ACC112 (cell line): ENCODE measurements around the gene TRPM2.

Experiments used
- H2AFZ ChIP-seq: fragments of 200-600 bp; sonication (generic); one replicate; pipeline ENCODE4 v1.6.0; 2017; ENCODE audit warnings: antibody characterized with exemption, low read length; ENCODE audit not compliant: unreplicated experiment
- H3K27ac ChIP-seq: fragments of 200-600 bp; sonication (generic); 2 replicates; pipeline ENCODE4 v1.5.1; 2014; ENCODE audit warnings: low read depth, mild to moderate bottlenecking, antibody characterized with exemption, low read length, moderate library complexity
- H3K27me3 ChIP-seq: fragments of 200-600 bp; sonication (generic); 2 replicates; pipeline ENCODE4 v1.6.1; 2014; ENCODE audit warnings: mild to moderate bottlenecking, antibody characterized with exemption, low read length, moderate library complexity, mixed read lengths; ENCODE audit not compliant: insufficient read depth
- H3K36me3 ChIP-seq: fragments of 200-600 bp; sonication (generic); 2 replicates; pipeline ENCODE4 v1.6.1; 2016; ENCODE audit warnings: mild to moderate bottlenecking, antibody characterized with exemption, low read length, moderate library complexity, mixed read lengths; ENCODE audit not compliant: insufficient read depth
- H3K4me1 ChIP-seq: fragments of 200-600 bp; sonication (generic); one replicate; pipeline ENCODE4 v1.6.1; 2016; ENCODE audit warnings: low read length, mixed read lengths; ENCODE audit not compliant: insufficient read depth, unreplicated experiment, control insufficient read depth
- H3K4me3 ChIP-seq: fragments of 200-600 bp; sonication (generic); 2 replicates; pipeline ENCODE4 v1.5.1; 2014; ENCODE audit warnings: mild to moderate bottlenecking, low read depth, low read length
- H3K79me2 ChIP-seq: fragments of 200-600 bp; sonication (generic); one replicate; pipeline ENCODE4 v1.6.0; 2016; ENCODE audit warnings: low read length; ENCODE audit not compliant: control insufficient read depth, unreplicated experiment, insufficient read depth

TRPM2 gene

DNA sequence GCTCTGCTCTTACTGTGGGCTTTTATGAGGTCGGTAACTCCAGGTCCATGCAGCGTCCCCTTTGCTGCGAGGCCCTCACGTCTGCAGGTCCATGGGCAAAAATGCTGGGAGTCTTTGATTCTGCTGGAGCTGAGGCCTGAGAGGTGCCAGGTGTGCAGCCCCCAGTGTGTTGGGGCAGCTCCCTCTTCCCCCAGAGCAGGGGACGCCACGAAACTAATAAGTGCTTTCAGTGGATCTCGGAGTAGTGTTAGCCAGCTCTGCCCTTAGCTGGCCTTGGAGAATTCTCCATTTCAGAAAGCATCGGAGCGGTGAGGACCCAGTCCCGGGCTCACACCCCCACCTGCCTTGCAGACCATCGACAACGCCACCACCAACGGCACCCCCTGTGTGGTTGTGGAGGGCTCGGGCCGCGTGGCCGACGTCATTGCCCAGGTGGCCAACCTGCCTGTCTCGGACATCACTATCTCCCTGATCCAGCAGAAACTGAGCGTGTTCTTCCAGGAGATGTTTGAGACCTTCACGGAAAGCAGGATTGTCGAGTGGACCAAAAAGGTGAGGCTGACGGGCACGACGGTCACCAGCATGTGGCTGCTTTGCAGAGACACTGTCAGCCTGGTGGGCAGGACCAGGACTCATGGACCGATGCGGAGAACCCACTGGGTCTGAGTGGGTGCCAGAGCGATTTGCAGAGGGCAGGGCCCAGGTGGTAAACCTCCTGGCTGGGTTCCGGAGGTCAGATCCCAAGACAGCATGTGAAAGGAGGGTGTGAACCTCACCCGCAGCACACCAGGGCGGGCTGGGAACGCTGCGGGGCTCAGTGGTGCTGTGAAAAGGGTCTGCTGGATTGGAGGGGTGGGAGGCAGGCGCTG, 25.5 kb downstream of the TRPM2 start:
- no peaks in the 10 kb centered on the region for H3K4me1 ChIP-seq

DNA sequence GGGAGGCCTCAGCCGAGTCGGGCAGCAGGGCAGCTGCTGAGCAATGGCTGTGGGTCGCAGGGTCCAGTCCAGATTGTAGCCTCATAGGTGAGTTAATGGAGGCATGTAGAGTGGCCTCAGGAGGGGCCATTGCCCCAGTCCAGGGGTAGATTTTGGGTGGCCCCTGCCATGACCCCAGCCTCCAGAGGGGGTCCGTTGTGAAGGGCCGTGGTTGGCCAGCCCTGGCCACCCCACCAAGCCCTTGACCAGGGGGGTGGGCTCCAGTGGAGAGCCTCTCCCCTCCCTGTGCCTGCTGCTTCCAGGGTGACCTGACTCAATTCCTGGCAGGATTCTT, 26.1 kb downstream of the TRPM2 start:
- H3K4me3 ChIP-seq = no peak overlapping the region
- no peaks in the 10 kb centered on the region for H3K79me2 ChIP-seq
- no peaks in the 10 kb centered on the region for H3K4me1 ChIP-seq
- H3K27ac ChIP-seq = no peak overlapping the region
- H3K36me3 ChIP-seq = no peaks in the 10 kb centered on the region
- peaks cover 25% of the 10 kb centered on the region for H3K27me3 ChIP-seq
- no peak overlapping the region for H2AFZ ChIP-seq

More for the DNA sequence above, 25.5 kb downstream of the TRPM2 start:
- H3K4me3 ChIP-seq = no peak overlapping the region
- peaks cover 25% of the 10 kb centered on the region for H3K27me3 ChIP-seq
- H3K79me2 ChIP-seq = no peaks in the 10 kb centered on the region
- H3K36me3 ChIP-seq = no peaks in the 10 kb centered on the region
- H2AFZ ChIP-seq = no peak overlapping the region
- no peak overlapping the region for H3K27ac ChIP-seq

DNA sequence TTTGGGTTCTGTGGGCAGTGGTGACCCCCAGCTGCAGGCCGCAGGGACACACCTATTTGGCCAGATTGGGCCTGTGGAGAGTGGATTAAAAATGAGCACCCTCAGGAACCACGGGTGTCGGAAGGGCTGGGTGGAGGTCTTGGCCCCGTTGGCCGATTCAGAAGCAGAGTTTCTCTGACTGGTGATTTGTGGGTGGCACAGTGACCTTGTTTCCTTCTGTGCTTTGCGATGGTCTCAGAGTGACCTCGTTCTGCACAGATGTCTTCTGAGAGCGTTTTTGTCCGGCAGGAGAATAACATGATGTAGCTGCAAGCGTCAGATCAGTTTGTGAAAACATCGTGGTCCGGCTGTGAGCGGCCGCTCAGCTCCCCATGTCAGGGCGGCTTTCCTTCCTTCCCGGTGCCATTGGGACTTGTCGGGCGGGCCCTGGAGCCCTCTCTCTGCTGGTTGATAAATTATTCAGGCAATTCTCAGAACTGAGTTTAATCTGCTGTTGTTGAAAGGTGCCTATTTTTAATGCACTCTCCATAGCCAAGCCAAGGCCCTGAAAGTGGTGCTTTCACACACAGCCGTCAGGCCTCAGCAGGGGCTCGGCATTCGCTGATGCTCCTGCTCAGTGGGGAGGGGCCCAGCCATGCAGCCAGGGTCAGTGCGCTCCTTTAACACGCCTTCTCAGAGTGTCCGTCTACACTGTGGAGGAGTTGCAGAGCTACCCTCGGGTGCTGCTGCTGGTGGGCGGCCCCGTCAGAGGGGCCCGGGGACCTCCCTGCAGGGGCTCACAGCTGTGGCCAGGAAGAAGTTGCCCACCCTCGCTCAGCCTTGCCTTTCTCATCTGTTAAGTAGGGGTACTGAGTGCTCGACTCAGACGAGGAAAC, 26.8 kb downstream of the TRPM2 start:
- no peak overlapping the region for H2AFZ ChIP-seq
- no peak overlapping the region for H3K27ac ChIP-seq
- peaks cover 25% of the 10 kb centered on the region for H3K27me3 ChIP-seq
- no peak overlapping the region for H3K4me3 ChIP-seq
- H3K79me2 ChIP-seq = no peaks in the 10 kb centered on the region
- no peaks in the 10 kb centered on the region for H3K36me3 ChIP-seq
- no peaks in the 10 kb centered on the region for H3K4me1 ChIP-seq

DNA sequence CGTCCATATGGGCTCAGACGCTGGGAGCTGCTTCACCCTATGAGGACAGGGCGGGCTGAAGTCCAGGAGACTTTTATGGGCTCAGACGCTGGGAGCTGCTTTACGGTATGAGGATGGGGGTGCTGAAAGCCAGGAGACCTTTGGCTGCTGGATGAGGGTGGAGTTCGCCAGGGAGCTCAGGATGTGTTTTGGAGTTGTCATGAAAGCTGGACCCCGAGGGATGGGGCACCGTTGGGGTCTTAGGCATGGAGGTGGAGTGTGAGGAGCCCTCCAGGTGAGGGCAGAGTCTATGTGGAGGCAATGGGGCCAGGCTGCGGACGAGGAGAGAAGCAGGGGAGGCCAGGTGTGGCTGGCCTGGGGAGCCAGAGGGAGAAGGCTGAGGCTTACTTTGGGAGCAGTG, 27.5 kb downstream of the TRPM2 start:
- no peaks in the 10 kb centered on the region for H3K79me2 ChIP-seq
- H2AFZ ChIP-seq = no peak overlapping the region
- H3K36me3 ChIP-seq = no peaks in the 10 kb centered on the region
- peaks cover 25% of the 10 kb centered on the region for H3K27me3 ChIP-seq
- no peaks in the 10 kb centered on the region for H3K4me1 ChIP-seq
- no peak overlapping the region for H3K27ac ChIP-seq
- H3K4me3 ChIP-seq = no peak overlapping the region

DNA sequence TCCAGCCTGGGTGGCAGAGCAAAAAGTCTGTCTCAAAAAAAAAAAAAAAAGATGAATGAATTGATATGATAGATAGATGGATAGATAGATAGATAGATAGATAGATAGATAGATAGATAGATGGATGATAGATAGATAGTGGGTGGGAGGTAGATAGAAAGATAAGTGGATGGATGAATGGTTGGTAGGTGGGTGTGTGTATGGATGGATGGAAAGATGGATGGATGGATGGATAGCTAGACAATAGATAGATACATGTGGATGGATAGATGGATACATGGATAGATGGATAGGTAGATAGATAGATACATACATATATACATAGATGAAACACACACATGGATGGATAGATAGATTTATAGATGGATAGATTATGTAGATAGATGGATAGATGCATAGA, 28.5 kb downstream of the TRPM2 start:
- no peak overlapping the region for H2AFZ ChIP-seq
- no peak overlapping the region for H3K27ac ChIP-seq
- no peaks in the 10 kb centered on the region for H3K79me2 ChIP-seq
- no peaks in the 10 kb centered on the region for H3K4me1 ChIP-seq
- peaks cover 21% of the 10 kb centered on the region for H3K27me3 ChIP-seq
- H3K36me3 ChIP-seq = no peaks in the 10 kb centered on the region
- no peak overlapping the region for H3K4me3 ChIP-seq

DNA sequence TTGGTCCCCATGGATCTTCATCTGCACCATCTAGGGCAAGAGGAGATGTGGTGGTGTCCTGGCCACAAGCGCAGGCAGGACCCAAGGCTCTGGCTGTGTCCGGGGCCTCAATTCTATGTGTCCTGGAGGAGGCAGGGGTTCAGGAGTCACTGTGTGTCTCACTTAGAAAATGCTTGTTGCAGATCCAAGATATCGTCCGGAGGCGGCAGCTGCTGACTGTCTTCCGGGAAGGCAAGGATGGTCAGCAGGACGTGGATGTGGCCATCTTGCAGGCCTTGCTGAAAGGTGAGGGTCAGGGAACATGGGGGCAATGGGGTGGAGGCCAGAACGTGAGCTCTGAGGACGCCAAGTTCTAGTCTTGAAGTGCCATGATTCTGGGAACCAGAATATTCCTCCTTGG, 29.1 kb downstream of the TRPM2 start:
- Histone ChIP-seq H3K4me3 (no peak overlapping the region), H3K36me3 (no peaks in the 10 kb centered on the region), H3K4me1 (no peaks in the 10 kb centered on the region), H2AFZ (no peak overlapping the region), H3K27ac (no peak overlapping the region), H3K27me3 (peaks cover 20% of the 10 kb centered on the region), H3K79me2 (no peaks in the 10 kb centered on the region)

DNA sequence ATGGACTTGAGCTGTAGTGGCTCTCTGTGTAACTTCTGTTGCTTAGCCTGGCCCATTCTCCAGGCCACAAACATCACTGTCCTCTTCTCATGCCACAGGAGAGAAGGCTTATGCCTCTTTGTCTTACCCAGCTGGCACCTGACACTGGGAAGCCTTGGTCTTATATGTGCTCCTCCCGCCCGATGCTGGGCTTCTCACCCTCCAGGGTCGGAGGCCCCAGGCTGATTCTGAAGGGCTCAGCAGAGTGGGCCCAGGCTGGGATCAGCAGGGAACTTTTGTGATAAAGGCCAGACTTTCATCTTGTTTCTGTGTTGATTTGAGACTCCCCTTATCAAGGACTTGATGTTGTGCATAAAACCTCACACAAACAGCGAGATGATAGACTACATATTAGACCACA, 29.8 kb downstream of the TRPM2 start:
- Histone ChIP-seq H3K4me3 (no peak overlapping the region), H3K4me1 (no peaks in the 10 kb centered on the region), H3K79me2 (no peaks in the 10 kb centered on the region), H3K36me3 (no peaks in the 10 kb centered on the region), H3K27me3 (peaks cover 14% of the 10 kb centered on the region; the same call in 1 of the 2 replicates), H2AFZ (no peak overlapping the region), H3K27ac (no peak overlapping the region)

DNA sequence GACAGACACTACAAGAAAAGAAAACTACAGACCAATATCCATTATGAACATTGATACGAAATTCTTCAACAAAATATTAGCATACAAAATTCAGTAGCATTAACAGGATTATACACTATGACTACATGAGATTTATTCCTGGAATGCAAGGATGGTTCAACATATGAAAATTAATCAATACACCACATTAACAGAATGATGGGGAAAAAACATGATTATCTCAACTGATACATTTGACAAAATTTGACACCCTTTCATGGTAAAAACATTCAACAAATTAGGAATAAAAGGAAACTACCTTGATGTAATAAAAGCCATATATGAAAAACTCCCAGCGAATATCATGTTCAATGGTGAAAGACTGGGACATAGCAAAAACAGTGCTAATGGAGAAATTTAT, 31.5 kb downstream of the TRPM2 start:
- Histone ChIP-seq H2AFZ (no peak overlapping the region), H3K79me2 (no peaks in the 10 kb centered on the region), H3K27ac (no peak overlapping the region), H3K27me3 (peaks cover 9% of the 10 kb centered on the region; the same call in 1 of the 2 replicates), H3K36me3 (no peaks in the 10 kb centered on the region), H3K4me3 (no peak overlapping the region), H3K4me1 (no peaks in the 10 kb centered on the region)

DNA sequence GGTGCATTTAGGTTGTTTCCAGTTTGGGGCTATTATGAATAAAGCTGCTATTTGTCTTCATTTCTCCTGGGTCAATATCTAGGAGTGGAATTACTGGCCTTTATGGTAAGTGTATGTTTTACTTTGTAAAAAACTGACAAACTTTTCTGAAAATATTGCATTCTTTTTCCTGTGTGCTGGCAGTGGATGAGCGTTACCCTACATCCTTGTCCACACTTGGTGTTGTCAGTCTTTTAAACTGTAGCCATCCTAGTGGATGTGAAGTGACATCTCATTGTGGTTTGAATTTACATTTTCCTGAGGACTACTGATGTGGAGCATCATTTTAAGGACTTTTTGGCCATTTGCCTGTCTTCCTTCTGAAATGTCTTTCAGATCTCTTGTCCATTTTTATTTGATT, 35.9 kb downstream of the TRPM2 start:
- H3K4me3 ChIP-seq = no peak overlapping the region
- no peaks in the 10 kb centered on the region for H3K4me1 ChIP-seq
- H3K36me3 ChIP-seq = no peaks in the 10 kb centered on the region
- no peaks in the 10 kb centered on the region for H3K79me2 ChIP-seq
- H3K27me3 ChIP-seq = peaks cover 5% of the 10 kb centered on the region; the same call in 1 of the 2 replicates
- H2AFZ ChIP-seq = no peak overlapping the region
- no peak overlapping the region for H3K27ac ChIP-seq

DNA sequence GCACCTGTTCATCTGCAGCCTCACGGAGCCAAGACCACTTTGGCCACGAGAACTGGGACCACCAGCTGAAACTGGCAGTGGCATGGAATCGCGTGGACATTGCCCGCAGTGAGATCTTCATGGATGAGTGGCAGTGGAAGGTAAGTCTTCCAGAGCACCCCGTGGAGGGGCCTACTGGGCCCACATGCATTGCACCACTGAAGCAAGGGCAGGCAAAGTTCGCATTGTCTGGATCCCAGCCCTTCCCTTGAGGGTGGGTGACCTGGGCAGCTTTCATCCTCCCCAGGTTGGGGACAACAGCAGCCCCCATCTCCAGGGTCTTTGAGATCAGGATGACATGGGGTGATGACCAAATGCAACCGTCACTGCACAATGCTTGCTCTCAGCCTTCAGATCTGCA, 37.5 kb downstream of the TRPM2 start:
- Histone ChIP-seq H2AFZ (no peak overlapping the region), H3K4me1 (no peaks in the 10 kb centered on the region), H3K4me3 (no peak overlapping the region), H3K36me3 (no peaks in the 10 kb centered on the region), H3K79me2 (no peaks in the 10 kb centered on the region), H3K27ac (no peak overlapping the region), H3K27me3 (peaks cover 5% of the 10 kb centered on the region; the same call in 1 of the 2 replicates)
